ENCODE data around the gene PLD2. TPM values are rescaled to one million over a fixed set of nuclear protein-coding genes. Genes with fewer than 3 reads are reported as not detected.
"Not testable (repeated sequence)": the region's sequence is repeated elsewhere in the genome, so short reads cannot be mapped to it uniquely, and the experiment has no call there.

PLD2 gene
- total RNA-seq, 1 experiment from 2014 or later: 7.6 TPM

GRCh38 chr17:4806456-4806776 is 536 bp upstream of the PLD2 start:
- peak in 1 of 2 experiments; percentile 35 for DNase-seq (ENCODE audit: low read depth in 1 of 2, low spot score in 2 of 2)
- H3K27me3 ChIP-seq (replicated peaks): no peaks in the 10 kb centered on the region

DNA sequence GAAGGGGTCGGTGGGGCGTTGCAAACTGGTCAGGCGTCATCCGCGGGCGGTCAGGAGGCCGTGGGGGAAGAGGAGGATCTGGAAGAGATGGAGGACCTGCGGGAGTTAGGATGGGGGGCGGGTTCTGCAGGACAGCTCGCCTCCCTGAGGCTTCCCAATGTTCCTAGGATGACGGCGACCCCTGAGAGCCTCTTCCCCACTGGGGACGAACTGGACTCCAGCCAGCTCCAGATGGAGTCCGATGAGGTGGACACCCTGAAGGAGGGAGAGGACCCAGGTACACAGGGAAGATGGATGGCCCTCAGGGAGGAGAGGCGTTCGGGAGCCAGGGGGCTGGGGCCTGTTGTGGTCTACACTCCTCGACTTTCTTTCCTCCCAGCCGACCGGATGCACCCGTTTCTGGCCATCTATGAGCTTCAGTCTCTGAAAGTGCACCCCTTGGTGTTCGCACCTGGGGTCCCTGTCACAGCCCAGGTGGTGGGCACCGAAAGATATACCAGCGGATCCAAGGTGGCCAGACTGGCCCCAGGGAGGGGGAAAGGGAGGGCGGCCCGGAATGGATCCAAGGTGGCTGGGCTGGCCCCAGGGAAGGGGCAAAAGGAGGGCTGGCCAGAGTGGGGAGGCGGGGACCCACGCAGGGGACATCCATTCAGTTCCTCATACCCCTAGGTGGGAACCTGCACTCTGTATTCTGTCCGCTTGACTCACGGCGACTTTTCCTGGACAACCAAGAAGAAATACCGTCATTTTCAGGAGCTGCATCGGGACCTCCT is 839 bp downstream of the PLD2 start:
- DNase-seq (ENCODE audit: low read depth in 1 of 2, low spot score in 2 of 2): no peak
- H3K4me1 ChIP-seq (replicated peaks): peaks cover 6% of the 10 kb centered on the region
- no peaks in the 10 kb centered on the region for H3K9me3 ChIP-seq (replicated peaks)
- H3K36me3 ChIP-seq: peaks cover 6% of the 10 kb centered on the region
- no peaks in the 10 kb centered on the region for H3K27me3 ChIP-seq (replicated peaks)
- no peak overlapping the region for H3K27ac ChIP-seq
- H3K4me3 ChIP-seq: peak overlapping the region; percentile 89

More at GRCh38 chr17:4806456-4806776, 536 bp upstream of the PLD2 start:
- peaks cover 6% of the 10 kb centered on the region for H3K36me3 ChIP-seq
- H3K9me3 ChIP-seq (replicated peaks): no peaks in the 10 kb centered on the region
- H3K4me3 ChIP-seq: peak overlapping the region; percentile 89
- peaks cover 6% of the 10 kb centered on the region for H3K4me1 ChIP-seq (replicated peaks)
- H3K27ac ChIP-seq: no peak overlapping the region

DNA sequence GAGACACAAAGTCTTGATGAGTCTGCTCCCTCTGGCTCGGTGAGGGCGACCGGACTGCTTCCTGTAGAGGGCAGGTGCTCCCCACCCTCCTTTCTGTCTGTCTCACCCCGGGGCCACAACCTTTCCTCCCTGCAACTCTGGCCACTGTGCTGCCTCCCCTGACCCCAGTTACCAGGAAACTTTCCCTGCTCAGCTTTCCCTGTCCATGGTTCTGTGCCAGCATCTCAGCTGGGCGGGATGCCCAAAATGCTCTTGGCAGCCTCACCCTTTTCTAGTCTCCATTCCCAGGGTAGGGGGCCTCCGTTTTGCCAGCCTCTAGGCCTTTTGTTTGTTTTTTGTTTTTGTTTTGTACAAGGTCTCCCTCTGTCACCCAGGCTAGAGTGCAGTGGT is 1.4 kb downstream of the PLD2 start:
- Histone ChIP-seq H3K36me3 (peaks cover 6% of the 10 kb centered on the region), H3K27ac (no peak overlapping the region), H3K9me3 (replicated peaks) (no peaks in the 10 kb centered on the region), H3K4me1 (replicated peaks) (peaks cover 6% of the 10 kb centered on the region), H3K27me3 (replicated peaks) (no peaks in the 10 kb centered on the region), H3K4me3 (no peak overlapping the region)
- DNase-seq (ENCODE audit: low read depth in 1 of 2, low spot score in 2 of 2): no peak

DNA sequence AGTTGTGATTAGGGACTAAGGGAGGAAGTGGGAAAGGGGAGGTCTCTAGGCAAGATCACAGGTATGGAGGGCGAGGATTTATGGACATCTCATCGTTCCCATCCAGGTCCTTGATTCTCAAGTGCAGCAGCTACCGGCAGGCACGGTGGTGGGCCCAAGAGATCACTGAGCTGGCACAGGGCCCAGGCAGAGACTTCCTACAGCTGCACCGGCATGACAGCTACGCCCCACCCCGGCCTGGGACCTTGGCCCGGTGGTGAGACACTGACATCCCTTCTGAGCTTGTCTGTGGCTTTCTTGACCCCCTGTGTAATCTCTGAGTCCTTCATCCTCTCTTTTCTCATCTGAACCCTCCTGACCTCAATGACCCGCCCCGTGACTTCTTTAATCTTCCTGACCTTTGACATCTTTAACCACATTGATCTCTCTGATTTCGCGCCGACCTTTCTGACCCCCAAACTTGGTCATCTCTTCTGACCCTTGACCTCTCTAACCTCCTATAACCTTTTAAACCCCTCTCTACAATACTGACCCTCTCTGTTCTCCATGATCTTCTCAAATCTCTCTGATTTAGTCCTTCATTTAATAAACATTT is 3.8 kb downstream of the PLD2 start:
- no peak overlapping the region for H3K27ac ChIP-seq
- DNase-seq (ENCODE audit: low read depth in 1 of 2, low spot score in 2 of 2): no peak
- H3K4me1 ChIP-seq (replicated peaks): peaks cover 6% of the 10 kb centered on the region
- no peaks in the 10 kb centered on the region for H3K27me3 ChIP-seq (replicated peaks)
- no peaks in the 10 kb centered on the region for H3K9me3 ChIP-seq (replicated peaks)
- H3K36me3 ChIP-seq: peaks cover 13% of the 10 kb centered on the region
- H3K4me3 ChIP-seq: no peak overlapping the region

GRCh38 chr17:4811471-4811870 is 4.5 kb downstream of the PLD2 start:
- H3K36me3 ChIP-seq: peaks cover 13% of the 10 kb centered on the region
- H3K4me1 ChIP-seq (replicated peaks): peaks cover 6% of the 10 kb centered on the region

GRCh38 chr17:4812690-4813089 is 5.7 kb downstream of the PLD2 start:
- H3K36me3 ChIP-seq: peaks cover 20% of the 10 kb centered on the region
- peaks cover 3% of the 10 kb centered on the region for H3K4me1 ChIP-seq (replicated peaks)
- H3K27ac ChIP-seq: no peak overlapping the region
- no peaks in the 10 kb centered on the region for H3K9me3 ChIP-seq (replicated peaks)
- no peaks in the 10 kb centered on the region for H3K27me3 ChIP-seq (replicated peaks)
- DNase-seq (ENCODE audit: low read depth in 1 of 2, low spot score in 2 of 2): no peak
- H3K4me3 ChIP-seq: no peak overlapping the region

More at GRCh38 chr17:4811471-4811870, 4.5 kb downstream of the PLD2 start:
- Histone ChIP-seq H3K27ac (no peak overlapping the region), H3K4me3 (no peak overlapping the region), H3K27me3 (replicated peaks) (no peaks in the 10 kb centered on the region), H3K9me3 (replicated peaks) (no peaks in the 10 kb centered on the region)
- DNase-seq (ENCODE audit: low read depth in 1 of 2, low spot score in 2 of 2): no peak

GRCh38 chr17:4815043-4815675 is 8.2 kb downstream of the PLD2 start:
- no peak for DNase-seq (ENCODE audit: low read depth in 1 of 2, low spot score in 2 of 2)
- Histone ChIP-seq H3K27ac (no peak overlapping the region), H3K4me3 (no peak overlapping the region)

DNA sequence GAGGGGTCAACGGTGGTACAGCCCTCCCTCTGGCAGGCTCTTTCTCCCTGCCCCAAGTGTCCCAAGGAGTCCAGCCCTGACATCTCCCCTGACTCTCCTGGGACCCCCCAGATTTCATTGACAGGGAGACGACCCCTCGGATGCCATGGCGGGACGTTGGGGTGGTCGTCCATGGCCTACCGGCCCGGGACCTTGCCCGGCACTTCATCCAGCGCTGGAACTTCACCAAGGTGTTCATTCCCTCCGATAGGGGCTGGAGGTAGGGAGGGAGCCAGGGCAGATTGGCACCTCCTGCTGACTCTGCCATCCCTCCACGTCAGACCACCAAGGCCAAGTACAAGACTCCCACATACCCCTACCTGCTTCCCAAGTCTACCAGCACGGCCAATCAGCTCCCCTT is 9.9 kb downstream of the PLD2 start:
- no peak overlapping the region for H3K27ac ChIP-seq
- H3K9me3 ChIP-seq (replicated peaks): no peaks in the 10 kb centered on the region
- no peak overlapping the region for H3K4me3 ChIP-seq
- no peak for DNase-seq (ENCODE audit: low read depth in 1 of 2, low spot score in 2 of 2)
- H3K27me3 ChIP-seq (replicated peaks): no peaks in the 10 kb centered on the region
- peaks cover 17% of the 10 kb centered on the region for H3K36me3 ChIP-seq
- H3K4me1 ChIP-seq (replicated peaks): no peaks in the 10 kb centered on the region

More at GRCh38 chr17:4815043-4815675, 8.2 kb downstream of the PLD2 start:
- Histone ChIP-seq H3K36me3 (peaks cover 20% of the 10 kb centered on the region), H3K4me1 (replicated peaks) (no peaks in the 10 kb centered on the region), H3K9me3 (replicated peaks) (no peaks in the 10 kb centered on the region), H3K27me3 (replicated peaks) (no peaks in the 10 kb centered on the region)

DNA sequence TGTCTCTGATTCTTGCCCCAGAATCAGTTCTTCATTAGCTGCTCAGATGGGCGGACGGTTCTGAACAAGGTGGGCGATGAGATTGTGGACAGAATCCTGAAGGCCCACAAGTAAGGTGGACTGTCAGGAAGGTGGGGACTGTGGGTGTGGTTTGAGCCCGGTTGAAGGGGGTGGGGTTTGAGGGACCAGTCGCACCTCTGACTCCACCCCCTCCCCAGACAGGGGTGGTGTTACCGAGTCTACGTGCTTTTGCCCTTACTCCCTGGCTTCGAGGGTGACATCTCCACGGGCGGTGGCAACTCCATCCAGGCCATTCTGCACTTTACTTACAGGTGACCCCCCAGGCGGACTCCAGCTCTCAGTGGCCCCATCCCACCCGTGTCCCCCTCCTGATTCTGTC is 11.3 kb downstream of the PLD2 start:
- peaks cover 17% of the 10 kb centered on the region for H3K36me3 ChIP-seq
- DNase-seq (ENCODE audit: low read depth in 1 of 2, low spot score in 2 of 2): no peak

DNA sequence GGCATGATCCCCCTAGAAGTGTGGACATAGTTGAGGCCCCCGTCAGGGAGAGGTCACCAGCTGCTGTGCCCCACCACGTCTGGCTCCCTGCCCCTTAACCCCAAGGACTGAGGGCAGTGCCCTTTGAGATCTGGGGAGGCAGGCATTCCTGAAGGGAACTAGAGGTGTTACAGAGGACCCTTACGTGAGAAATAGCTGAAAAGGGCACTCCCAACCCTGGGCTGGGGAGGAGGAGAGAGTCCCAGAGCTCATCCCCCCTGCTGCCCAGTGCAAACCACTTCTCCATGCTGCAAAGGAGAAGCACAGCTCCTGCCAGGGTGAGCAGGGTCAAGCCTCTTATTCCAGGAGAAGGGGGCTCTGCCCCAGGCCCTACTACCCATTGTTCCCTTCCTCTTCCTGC is 15.9 kb downstream of the PLD2 start:
- no peak overlapping the region for H3K27ac ChIP-seq
- no peaks in the 10 kb centered on the region for H3K36me3 ChIP-seq
- no peak for DNase-seq (ENCODE audit: low read depth in 1 of 2, low spot score in 2 of 2)
- H3K9me3 ChIP-seq (replicated peaks): no peaks in the 10 kb centered on the region
- no peaks in the 10 kb centered on the region for H3K27me3 ChIP-seq (replicated peaks)
- H3K4me3 ChIP-seq: no peak overlapping the region
- no peaks in the 10 kb centered on the region for H3K4me1 ChIP-seq (replicated peaks)

More for the DNA sequence above, 11.3 kb downstream of the PLD2 start:
- no peaks in the 10 kb centered on the region for H3K4me1 ChIP-seq (replicated peaks)
- no peak overlapping the region for H3K27ac ChIP-seq
- H3K9me3 ChIP-seq (replicated peaks): no peaks in the 10 kb centered on the region
- H3K27me3 ChIP-seq (replicated peaks): no peaks in the 10 kb centered on the region
- no peak overlapping the region for H3K4me3 ChIP-seq

DNA sequence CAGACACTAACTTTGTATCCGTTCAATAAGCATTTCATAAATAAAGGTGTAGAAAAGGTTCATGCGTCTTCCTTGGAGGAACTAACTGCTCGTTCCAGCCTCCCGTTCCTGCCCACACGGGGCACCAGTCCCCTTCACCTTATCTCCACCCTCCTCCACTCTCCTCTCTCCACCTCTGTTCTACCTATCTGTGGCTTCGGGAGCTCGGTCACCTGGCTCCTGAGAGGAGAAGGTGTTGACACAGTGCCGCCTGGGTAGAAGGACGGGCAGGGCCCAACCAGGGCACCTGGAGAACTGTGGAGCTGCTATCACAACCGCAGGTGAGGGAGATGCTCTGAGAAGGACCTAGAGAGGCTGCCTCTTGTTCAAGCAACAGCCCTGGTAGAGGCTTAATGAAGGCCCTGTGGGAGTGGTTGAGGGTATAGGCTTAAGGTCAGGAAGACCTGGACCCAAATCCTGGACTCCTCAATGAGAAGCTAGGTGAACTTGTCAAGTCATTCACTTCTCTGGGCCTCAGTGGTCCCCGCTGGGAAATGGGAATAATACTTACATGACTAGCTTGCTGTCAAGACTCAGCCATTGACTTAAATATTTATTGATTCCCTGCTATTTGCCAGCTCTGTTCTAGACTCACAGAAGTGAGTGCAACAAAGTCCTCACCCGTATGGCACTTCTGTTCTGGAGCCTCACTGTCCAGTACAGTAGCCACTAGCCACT is 16.6 kb downstream of the PLD2 start:
- no peak for DNase-seq (ENCODE audit: low read depth in 1 of 2, low spot score in 2 of 2)
- no peaks in the 10 kb centered on the region for H3K4me1 ChIP-seq (replicated peaks)
- H3K27me3 ChIP-seq (replicated peaks): no peaks in the 10 kb centered on the region

GRCh38 chr17:4827399-4827798 is 20.4 kb downstream of the PLD2 start:
- Histone ChIP-seq H3K9me3 (replicated peaks) (no peaks in the 10 kb centered on the region), H3K36me3 (no peaks in the 10 kb centered on the region), H3K4me1 (replicated peaks) (no peaks in the 10 kb centered on the region), H3K27ac (no peak overlapping the region), H3K27me3 (replicated peaks) (no peaks in the 10 kb centered on the region), H3K4me3 (no peak overlapping the region)
- no peak for DNase-seq (ENCODE audit: low read depth in 1 of 2, low spot score in 2 of 2)

More for the DNA sequence above, 16.6 kb downstream of the PLD2 start:
- H3K4me3 ChIP-seq: no peak overlapping the region
- no peaks in the 10 kb centered on the region for H3K36me3 ChIP-seq
- no peak overlapping the region for H3K27ac ChIP-seq
- no peaks in the 10 kb centered on the region for H3K9me3 ChIP-seq (replicated peaks)

- H3K27me3 ChIP-seq (replicated peaks); H3K9me3 ChIP-seq (replicated peaks); DNase-seq (ENCODE audit: low read depth in 1 of 2, low spot score in 2 of 2); H3K36me3 ChIP-seq: not testable (repeated sequence)
- Histone ChIP-seq H3K27ac (peak overlapping the region; percentile 79), H3K4me1 (replicated peaks) (peaks cover 18% of the 10 kb centered on the region), H3K4me3 (peak overlapping the region; percentile 86)
Measured at GRCh38 chr17:4832829-4833177, 25.9 kb downstream of the PLD2 start.
